Lung (tissue), 12 donors: Measurements from ENCODE around the gene OR51A7. TPM values are rescaled to one million over a fixed set of nuclear protein-coding genes. Genes with fewer than 3 reads are reported as not detected.
"Not testable (repeated sequence)": the region's sequence is repeated elsewhere in the genome, so short reads cannot be mapped to it uniquely, and the experiment has no call there.

Source experiments
- ATAC-seq: fragments of 200-7000 bp; cut with Tn5 transposase; one replicate; pipeline ENCODE4 v1.9.1; 2020; ENCODE audit warnings: moderate number of reproducible peaks; ENCODE audit not compliant: insufficient read depth, low FRiP score
- DNase-seq, 3 donors: peaks; one replicate each; pipeline ENCODE4 v3.0.0-alpha.2; 2013 to 2017
- H3K27ac ChIP-seq, 2 donors: one replicate each; pipeline ENCODE4 v1.5.1; 2013; ENCODE audit warnings: mild to moderate bottlenecking in 2 of 2, moderate library complexity in 2 of 2, control low read depth in 1 of 2, inconsistent platforms in 1 of 2, low read depth in 1 of 2, low read length in 1 of 2
- H3K27me3 ChIP-seq, 3 donors: one replicate each; pipeline ENCODE4 v1.5.1; 2013; ENCODE audit warnings: low read length in 2 of 3; ENCODE audit not compliant: control insufficient read depth in 3 of 3, insufficient read depth in 3 of 3
- H3K36me3 ChIP-seq, 4 donors: one replicate each; pipeline ENCODE4 v1.5.1; 2013; ENCODE audit warnings: low read length in 4 of 4, mild to moderate bottlenecking in 1 of 4, moderate library complexity in 1 of 4; ENCODE audit not compliant: control insufficient read depth in 4 of 4, insufficient read depth in 4 of 4
- H3K4me1 ChIP-seq, 5 donors: one replicate each; pipeline ENCODE4 v1.5.1; 2013; ENCODE audit warnings: low read length in 5 of 5, mild to moderate bottlenecking in 2 of 5, moderate library complexity in 1 of 5; ENCODE audit not compliant: control insufficient read depth in 5 of 5, insufficient read depth in 5 of 5
- H3K4me3 ChIP-seq: one replicate; pipeline ENCODE4 v1.5.1; 2013; ENCODE audit warnings: mild to moderate bottlenecking, control low read depth, moderate library complexity
- H3K9ac ChIP-seq, 2 donors: one replicate each; pipeline ENCODE4 v1.5.1; 2013; ENCODE audit warnings: low read length in 2 of 2, control low read depth in 1 of 2; ENCODE audit not compliant: insufficient read depth in 1 of 2
- H3K9me3 ChIP-seq, 4 donors: one replicate each; pipeline ENCODE4 v1.5.1; 2013; ENCODE audit warnings: low read length in 3 of 4, mild to moderate bottlenecking in 1 of 4, moderate library complexity in 1 of 4; ENCODE audit not compliant: control insufficient read depth in 4 of 4, insufficient read depth in 3 of 4
- CTCF ChIP-seq: IDR thresholded peaks from 2 replicates; pipeline ENCODE4 v1.5.1; 2012; ENCODE audit warnings: mild to moderate bottlenecking; ENCODE audit errors: control extremely low read depth, extremely low read depth
- WGBS, 2 donors: extraction: QIAGEN DNeasy Blood & Tissue Kit; methylation state at CpG; one replicate each; pipeline ENCODE4 v1.1.7; 2013; 5-methylcytosine and 5-hydroxymethylcytosine counted together
- polyA plus RNA-seq, 2 donors: library from polyadenylated mRNA; stranded (reverse); fragments of 200-250 nt; gene quantifications; one replicate each; pipeline ENCODE4 v1.2.1, GENCODE V29; 2013
- total RNA-seq, 2 donors: library from RNA; depleted of rRNA in 1 of 2; stranded (reverse); fragments of >200 nt in 1 of 2; gene quantifications; one replicate each; pipeline ENCODE4 v1.2.1, GENCODE V29; 2014 to 2021
- donor health status: control.
- donor health status: control.
- donor health status: Bipolar disorder and iron deficiency.
- donor health status: healthy.
- donor health status: DM: yes; HTN: yes; CAD: no.

Gene OR51A7
- total and polyA plus RNA-seq, 4 donors = not detected

- Histone ChIP-seq H3K4me3 (no peak overlapping the region), H3K4me1 (no peaks in the 10 kb centered on the region), H3K27ac (no peak overlapping the region), H3K36me3 (no peaks in the 10 kb centered on the region), H3K9me3 (no peaks in the 10 kb centered on the region), H3K27me3 (no peaks in the 10 kb centered on the region), H3K9ac (no peak overlapping the region)
- 71 to 83% methylated on average over 3 of the region's 3 CpGs for WGBS, 2 donors
- no peak for TF ChIP-seq CTCF
- no peak for DNase-seq
- ATAC-seq = no peak
Measured at GRCh38 chr11:4936745-4937144, 33.2 kb downstream of the OR51A7 start.

- no peak within 1 kb of the TSS for H3K9ac ChIP-seq
- no peak within 1 kb of the TSS for H3K4me3 ChIP-seq
- no peak for ATAC-seq
- H3K27me3 ChIP-seq = no peaks in the 10 kb centered on the region
- no peaks in the 10 kb centered on the region for H3K9me3 ChIP-seq
- DNase-seq = no peak
- no peak for TF ChIP-seq CTCF
- H3K36me3 ChIP-seq = no peaks in the 10 kb centered on the region
- no peak within 1 kb of the TSS for H3K27ac ChIP-seq
- no peaks in the 10 kb centered on the region for H3K4me1 ChIP-seq
Measured at GRCh38 chr11:4947505-4947904, 43.9 kb downstream of the OR51A7 start, which contains the start of gene OR51A4. Gene OR51A4 (minus strand): TSS chr11:4947605. CDS start chr11:4947100, 505 bp downstream.

- ATAC-seq = not testable (repeated sequence)
- 72 to 81% methylated on average over 2 of the region's 2 CpGs for WGBS, 2 donors
Measured at GRCh38 chr11:4955613-4956012, 52.0 kb downstream of the OR51A7 start, which contains the start of gene OR51A2. Gene OR51A2 (minus strand): TSS chr11:4955713. CDS start chr11:4955713, 0 bp downstream.

GRCh38 chr11:4957396-4957795 is 53.8 kb downstream of the OR51A7 start:
- DNase-seq (no peak), ATAC-seq (no peak)
- Histone ChIP-seq H3K27ac (no peak overlapping the region), H3K36me3 (no peaks in the 10 kb centered on the region), H3K9me3 (no peaks in the 10 kb centered on the region), H3K4me3 (no peak overlapping the region), H3K4me1 (no peaks in the 10 kb centered on the region), H3K9ac (no peak overlapping the region), H3K27me3 (no peaks in the 10 kb centered on the region)
- WGBS, 2 donors = 86 to 98% methylated on average over 4 of the region's 4 CpGs
- no peak for TF ChIP-seq CTCF

More at GRCh38 chr11:4955613-4956012, 52.0 kb downstream of the OR51A7 start, which contains the start of gene OR51A2:
- not testable (repeated sequence) for H3K36me3 ChIP-seq, DNase-seq, H3K4me3 ChIP-seq, H3K27ac ChIP-seq, H3K4me1 ChIP-seq, H3K9ac ChIP-seq, H3K9me3 ChIP-seq, H3K27me3 ChIP-seq

Other genes starting within 250 kb of the OR51A7 start
- gene OR51E2, start 205.9 kb upstream of the OR51A7 start, total RNA-seq = not detected
- gene OR51E2, start 205.9 kb upstream of the OR51A7 start, polyA plus RNA-seq = not detected
- not detected for gene MMP26, start 199.0 kb upstream of the OR51A7 start, total RNA-seq
- gene MMP26, start 199.0 kb upstream of the OR51A7 start, polyA plus RNA-seq = not detected
- not detected for gene OR51F1, start 133.8 kb upstream of the OR51A7 start, total RNA-seq
- gene OR51F1, start 133.8 kb upstream of the OR51A7 start, polyA plus RNA-seq = not detected
- not detected for gene OR52R1, start 99.4 kb upstream of the OR51A7 start, total RNA-seq
- not detected for gene OR52R1, start 99.4 kb upstream of the OR51A7 start, polyA plus RNA-seq
- gene OR51F2, start 82.5 kb upstream of the OR51A7 start, total RNA-seq = not detected
- not detected for gene OR51F2, start 82.5 kb upstream of the OR51A7 start, polyA plus RNA-seq
- gene OR51S1, start 54.6 kb upstream of the OR51A7 start, total RNA-seq = not detected
- gene OR51S1, start 54.6 kb upstream of the OR51A7 start, polyA plus RNA-seq = not detected
- gene OR51T1, start 21.9 kb upstream of the OR51A7 start, total RNA-seq = not detected
- gene OR51T1, start 21.9 kb upstream of the OR51A7 start, polyA plus RNA-seq = not detected
- gene OR51G2, start 15.6 kb downstream of the OR51A7 start, total RNA-seq = not detected
- not detected for gene OR51G2, start 15.6 kb downstream of the OR51A7 start, polyA plus RNA-seq
- gene OR51G1, start 20.6 kb downstream of the OR51A7 start, total RNA-seq = not detected
- not detected for gene OR51G1, start 20.6 kb downstream of the OR51A7 start, polyA plus RNA-seq
- not detected for gene OR51A4, start 43.8 kb downstream of the OR51A7 start, total RNA-seq
- gene OR51A4, start 43.8 kb downstream of the OR51A7 start, polyA plus RNA-seq = not detected
- not detected for gene OR51A2, start 51.9 kb downstream of the OR51A7 start, total RNA-seq
- gene OR51A2, start 51.9 kb downstream of the OR51A7 start, polyA plus RNA-seq = not detected
- not detected for gene OR51L1, start 91.1 kb downstream of the OR51A7 start, total RNA-seq
- not detected for gene OR51L1, start 91.1 kb downstream of the OR51A7 start, polyA plus RNA-seq
- gene OR52J3, start 142.7 kb downstream of the OR51A7 start, total RNA-seq = not detected
- gene OR52J3, start 142.7 kb downstream of the OR51A7 start, polyA plus RNA-seq = not detected
- gene OR52E2, start 155.8 kb downstream of the OR51A7 start, total RNA-seq = not detected
- not detected for gene OR52E2, start 155.8 kb downstream of the OR51A7 start, polyA plus RNA-seq
- gene OR52E1, start 165.8 kb downstream of the OR51A7 start, total RNA-seq = not detected
- not detected for gene OR52E1, start 165.8 kb downstream of the OR51A7 start, polyA plus RNA-seq
- not detected for gene OR52A5, start 234.6 kb downstream of the OR51A7 start, total RNA-seq
- not detected for gene OR52A5, start 234.6 kb downstream of the OR51A7 start, polyA plus RNA-seq